Right atrium auricular region (tissue), 2 donors: Measurements from ENCODE around the gene ABTB1. TPM values are rescaled to one million over a fixed set of nuclear protein-coding genes. Genes with fewer than 3 reads are reported as not detected.

Experiments used
- DNase-seq: peaks from one replicate; pipeline ENCODE4 v3.0.0-alpha.2; 2019; ENCODE audit warnings: low spot score
- H3K27ac ChIP-seq, 2 donors: fragments of 200-600 bp; sonication (generic); 1 replicate in 1 of 2; 2 replicates in 1 of 2; pipeline ENCODE4 v1.5.1; 2016 to 2019
- H3K27me3 ChIP-seq, 2 donors: fragments of 200-600 bp; sonication (generic); one replicate each; pipeline versions ENCODE4 v1.5.1 to v1.6.0; 2017 to 2019
- H3K36me3 ChIP-seq: fragments of 200-600 bp; sonication (generic); one replicate; pipeline ENCODE4 v1.5.1; 2016
- H3K4me1 ChIP-seq, 2 donors: fragments of 200-600 bp; sonication (generic); one replicate each; pipeline versions ENCODE4 v1.5.1 to v1.6.0; 2017 to 2019
- H3K4me3 ChIP-seq, 2 donors: fragments of 200-600 bp; sonication (generic); 1 replicate in 1 of 2; 2 replicates in 1 of 2; pipeline ENCODE4 v1.5.1; 2017 to 2019; ENCODE audit warnings: mild to moderate bottlenecking in 1 of 2, moderate library complexity in 1 of 2
- H3K9me3 ChIP-seq, 2 donors: fragments of 200-600 bp; sonication (generic); one replicate each; pipeline ENCODE4 v1.5.1; 2019
- total RNA-seq, 2 donors: library from RNA; depleted of rRNA; stranded (reverse); fragments of >200 nt; gene quantifications; one replicate each; pipeline ENCODE4 v1.1.0, GENCODE V29; 2016
- TF ChIP-seq, protein P1 (sequence below), 2 donors: fragments of 200-600 bp; sonication (generic); IDR thresholded peaks; one replicate each; pipeline ENCODE4 v1.5.1; 2019; ENCODE audit warnings: antibody characterized with exemption in 2 of 2

The ABTB1 gene
- total RNA-seq, 2 donors from 2014 or later = 14.9 to 16.9 TPM

DNA sequence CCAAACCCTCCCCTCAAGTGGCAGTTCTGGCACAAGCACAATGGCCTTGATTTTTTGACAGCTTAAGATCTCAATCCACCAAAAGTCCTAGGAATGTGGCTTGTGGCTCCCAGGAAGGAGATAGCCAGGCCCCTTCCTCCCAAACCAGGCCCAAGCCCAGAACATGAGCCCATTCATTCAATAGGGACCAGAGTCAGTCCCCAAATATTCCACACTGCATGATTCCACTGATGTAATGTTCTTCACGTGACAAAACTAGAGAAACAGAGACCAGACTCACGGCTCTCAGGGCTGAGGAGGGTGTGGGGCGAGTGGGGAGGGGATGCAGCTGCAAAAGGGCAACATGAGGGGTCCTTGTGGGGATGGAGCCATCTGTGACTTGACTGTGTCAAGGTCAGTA lies 25.5 kb downstream of the ABTB1 start:
- no peak overlapping the region for H3K4me3 ChIP-seq
- no peak for DNase-seq
- TF ChIP-seq, protein P1, sequence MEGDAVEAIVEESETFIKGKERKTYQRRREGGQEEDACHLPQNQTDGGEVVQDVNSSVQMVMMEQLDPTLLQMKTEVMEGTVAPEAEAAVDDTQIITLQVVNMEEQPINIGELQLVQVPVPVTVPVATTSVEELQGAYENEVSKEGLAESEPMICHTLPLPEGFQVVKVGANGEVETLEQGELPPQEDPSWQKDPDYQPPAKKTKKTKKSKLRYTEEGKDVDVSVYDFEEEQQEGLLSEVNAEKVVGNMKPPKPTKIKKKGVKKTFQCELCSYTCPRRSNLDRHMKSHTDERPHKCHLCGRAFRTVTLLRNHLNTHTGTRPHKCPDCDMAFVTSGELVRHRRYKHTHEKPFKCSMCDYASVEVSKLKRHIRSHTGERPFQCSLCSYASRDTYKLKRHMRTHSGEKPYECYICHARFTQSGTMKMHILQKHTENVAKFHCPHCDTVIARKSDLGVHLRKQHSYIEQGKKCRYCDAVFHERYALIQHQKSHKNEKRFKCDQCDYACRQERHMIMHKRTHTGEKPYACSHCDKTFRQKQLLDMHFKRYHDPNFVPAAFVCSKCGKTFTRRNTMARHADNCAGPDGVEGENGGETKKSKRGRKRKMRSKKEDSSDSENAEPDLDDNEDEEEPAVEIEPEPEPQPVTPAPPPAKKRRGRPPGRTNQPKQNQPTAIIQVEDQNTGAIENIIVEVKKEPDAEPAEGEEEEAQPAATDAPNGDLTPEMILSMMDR (IDR thresholded peaks at IDR 0.05) = no peak

DNA sequence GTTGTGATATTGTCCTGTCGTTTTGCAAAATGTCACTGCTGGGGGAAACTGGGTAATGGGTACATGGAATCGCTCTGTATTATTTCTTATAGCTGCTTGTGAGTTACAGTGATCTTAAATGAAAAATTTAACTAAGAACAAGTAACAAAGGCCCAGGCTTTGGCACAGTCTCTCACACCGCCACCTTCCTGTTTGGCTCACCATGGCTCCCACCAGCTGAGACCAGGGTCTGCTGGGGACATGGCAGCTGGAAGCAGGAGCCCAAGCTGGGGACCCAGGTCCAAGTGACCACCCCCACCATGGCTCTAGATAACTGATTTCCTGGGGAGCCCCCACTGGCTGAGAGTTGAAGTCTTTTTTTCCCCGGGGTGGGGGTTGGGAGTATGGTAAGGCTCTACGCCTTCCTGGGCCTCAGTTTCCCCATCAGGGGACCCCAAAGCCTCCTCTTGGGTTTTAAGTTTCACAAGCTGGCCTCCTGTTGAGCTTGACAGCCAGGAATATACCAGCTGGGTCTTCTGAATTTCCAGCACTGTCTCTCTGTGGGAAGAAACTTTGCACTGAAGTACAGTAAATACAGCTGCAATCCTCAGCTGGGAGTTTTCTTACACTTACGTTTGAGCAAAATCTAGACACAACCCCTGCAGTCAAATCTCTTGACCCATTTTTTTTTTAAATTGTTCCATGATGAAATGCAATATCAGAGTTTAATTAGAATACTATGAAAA lies 26.1 kb downstream of the ABTB1 start:
- Histone ChIP-seq H3K27ac (peak overlapping the region; percentile 88 to 90), H3K36me3 (no peaks in the 10 kb centered on the region), H3K4me3 (no peak overlapping the region), H3K4me1 (peaks cover 0 to 70% of the 10 kb centered on the region in 2 donors), H3K9me3 (no peaks in the 10 kb centered on the region), H3K27me3 (no peaks in the 10 kb centered on the region)
- DNase-seq = no peak
- TF ChIP-seq, protein P1 (IDR thresholded peaks at IDR 0.05) = no peak

More for the DNA sequence above, 25.5 kb downstream of the ABTB1 start:
- Histone ChIP-seq H3K27me3 (no peaks in the 10 kb centered on the region), H3K4me1 (peaks cover 0 to 70% of the 10 kb centered on the region in 2 donors), H3K27ac (peak overlapping the region; percentile 88 to 90), H3K36me3 (peaks cover 5% of the 10 kb centered on the region), H3K9me3 (no peaks in the 10 kb centered on the region)

DNA sequence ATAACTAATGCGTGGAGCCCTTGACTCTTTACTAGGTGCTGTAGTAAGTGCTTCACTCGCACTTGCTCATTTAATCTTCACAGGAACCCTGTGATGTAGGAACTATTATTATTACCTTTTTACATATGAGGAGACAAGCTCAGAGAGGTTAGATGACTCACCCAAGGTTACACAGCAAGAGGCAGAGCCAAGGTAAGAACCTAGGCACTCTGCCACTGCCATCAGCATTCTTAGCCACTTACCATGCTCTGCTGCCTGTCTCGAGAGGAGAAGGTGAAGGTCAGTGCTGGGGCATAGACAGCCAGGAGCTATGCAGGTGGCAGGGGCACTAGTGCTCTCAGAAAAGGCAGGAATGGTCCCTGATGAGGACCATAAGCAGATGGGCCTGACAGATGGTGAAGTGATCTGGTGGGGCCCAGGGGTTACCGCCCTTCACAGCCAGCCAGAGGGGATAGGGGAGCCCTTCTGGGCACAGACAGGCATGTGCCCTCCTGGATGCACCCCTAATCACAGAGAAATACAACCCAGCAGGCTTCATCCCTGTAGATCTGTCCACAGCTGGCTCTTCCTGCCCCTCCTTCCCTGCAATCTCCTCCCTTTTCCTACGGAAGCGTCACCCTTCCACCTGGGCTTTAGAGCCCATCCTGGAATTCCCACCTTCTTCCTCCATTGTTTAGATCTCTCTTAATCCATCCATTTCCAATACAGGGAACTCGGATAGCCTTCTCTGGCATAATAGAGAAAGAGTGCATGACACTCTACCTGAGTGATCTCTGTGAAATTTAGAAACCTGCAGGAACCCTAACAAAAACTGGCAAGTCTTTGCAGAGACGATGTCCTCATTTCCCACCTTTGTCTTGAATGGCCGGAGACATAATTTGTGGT lies 26.9 kb downstream of the ABTB1 start:
- Histone ChIP-seq H3K4me3 (no peak overlapping the region), H3K9me3 (no peaks in the 10 kb centered on the region), H3K27ac (peak overlapping the region; percentile 88 to 90), H3K36me3 (peaks cover under 1% of the 10 kb centered on the region), H3K27me3 (no peaks in the 10 kb centered on the region), H3K4me1 (peaks cover 0 to 70% of the 10 kb centered on the region in 2 donors)
- no peak for DNase-seq
- TF ChIP-seq, protein P1 (IDR thresholded peaks at IDR 0.05) = no peak

DNA sequence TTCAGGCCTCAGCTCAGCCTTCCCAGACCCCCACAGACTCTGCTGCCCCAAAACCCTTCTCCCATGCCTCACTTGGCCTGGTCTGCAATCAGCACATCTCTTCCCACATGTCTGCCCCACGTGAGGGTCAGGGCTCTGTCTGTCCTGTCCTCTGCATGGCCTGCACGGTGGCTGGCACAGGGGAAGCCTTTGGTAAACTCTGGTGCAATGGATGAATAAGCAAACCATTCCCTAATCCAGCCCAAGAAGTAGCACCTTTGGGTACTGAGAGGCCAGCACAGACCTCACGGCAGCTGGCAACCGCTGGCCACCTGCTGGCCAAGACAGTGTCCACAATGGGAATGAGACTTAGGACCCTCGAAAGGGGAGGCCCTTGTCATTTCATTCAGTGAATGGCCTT lies 27.7 kb downstream of the ABTB1 start:
- peaks cover 0 to 70% of the 10 kb centered on the region in 2 donors for H3K4me1 ChIP-seq
- H3K27ac ChIP-seq = peak overlapping the region; percentile 88 to 90
- no peak for DNase-seq
- H3K9me3 ChIP-seq = no peaks in the 10 kb centered on the region
- TF ChIP-seq, protein P1 (IDR thresholded peaks at IDR 0.05) = no peak
- H3K4me3 ChIP-seq = no peak overlapping the region
- no peaks in the 10 kb centered on the region for H3K27me3 ChIP-seq
- peaks cover 4% of the 10 kb centered on the region for H3K36me3 ChIP-seq

DNA sequence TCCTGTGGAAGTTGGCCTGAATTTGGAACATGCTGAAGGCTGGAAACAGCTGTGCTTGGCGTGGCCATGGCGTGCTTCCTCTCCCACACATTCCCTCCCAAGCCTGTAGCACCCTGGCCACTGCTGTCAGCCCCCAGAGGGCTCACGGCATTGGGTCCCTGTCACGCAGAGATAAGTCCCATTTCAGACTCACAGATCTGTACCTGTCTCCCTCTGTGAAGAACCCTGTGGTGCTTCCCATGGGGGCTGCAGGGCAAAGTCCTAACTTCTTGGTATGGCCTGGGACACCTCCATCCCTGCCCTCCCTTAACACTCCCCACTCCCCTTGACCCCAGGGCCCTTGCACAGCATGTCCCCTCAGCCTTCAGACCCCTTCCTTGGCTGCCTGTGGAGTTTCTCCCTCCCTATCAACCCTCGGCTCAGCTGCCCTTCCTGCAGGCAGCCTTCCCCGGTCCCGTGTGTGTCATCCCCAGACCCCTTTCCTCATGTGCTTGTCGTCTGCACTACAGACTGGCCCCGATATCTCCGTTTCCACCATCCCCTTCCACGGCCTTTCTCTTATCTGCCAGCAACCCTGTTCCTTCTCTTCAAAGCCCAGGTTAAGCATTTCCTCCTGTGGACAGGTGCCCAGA lies 28.6 kb downstream of the ABTB1 start:
- Histone ChIP-seq H3K36me3 (peaks cover 4% of the 10 kb centered on the region), H3K4me1 (peaks cover 0 to 62% of the 10 kb centered on the region in 2 donors), H3K4me3 (no peak overlapping the region), H3K9me3 (no peaks in the 10 kb centered on the region), H3K27me3 (no peaks in the 10 kb centered on the region), H3K27ac (peak overlapping the region; percentile 77 to 90)
- no peak for DNase-seq
- TF ChIP-seq, protein P1 (IDR thresholded peaks at IDR 0.05) = no peak
